K562 (cell line): ENCODE results near the gene TRAIP. TPM values are rescaled to one million over a fixed set of nuclear protein-coding genes. Genes with fewer than 3 reads are reported as not detected.

Experiments used
- DEAF1 ChIP-seq: fragments of 450-650 bp; formaldehyde crosslinking; IDR thresholded peaks from 2 replicates; pipeline ENCODE4 v1.4.0; 2020; ENCODE audit warnings: mild to moderate bottlenecking, moderate library complexity
- DMBX1 ChIP-seq: fragments of 250-450 bp; sonication (Bioruptor Pico); IDR thresholded peaks from 2 replicates; pipeline ENCODE4 v1.8.0; 2022; ENCODE audit warnings: inconsistent platforms, mild to moderate bottlenecking, moderate library complexity, borderline replicate concordance
- HOMEZ ChIP-seq: fragments of 250-450 bp; sonication (Bioruptor Pico); IDR thresholded peaks from 2 replicates; pipeline ENCODE4 v1.4.0; 2020; ENCODE audit warnings: mild to moderate bottlenecking, moderate library complexity
- MTA1 ChIP-seq: fragments of 450-650 bp; IDR thresholded peaks from 2 replicates; pipeline ENCODE4 v1.6.1; 2017; ENCODE audit warnings: borderline replicate concordance
- PHF21A ChIP-seq: fragments of 450-650 bp; IDR thresholded peaks from 2 replicates; pipeline ENCODE4 v1.6.1; 2017; ENCODE audit warnings: low read depth, borderline replicate concordance
- PTBP1 ChIP-seq: fragments of 200-400 bp; formaldehyde crosslinking; IDR thresholded peaks from 2 replicates; pipeline ENCODE4 v1.6.1; 2017; ENCODE audit warnings: low read depth, low read length
- RNF219 ChIP-seq: fragments of 250-450 bp; sonication (Bioruptor Pico); IDR thresholded peaks from 2 replicates; pipeline ENCODE4 v1.5.0; 2022; ENCODE audit warnings: mild to moderate bottlenecking
- SIN3B ChIP-seq: fragments of 450-650 bp; IDR thresholded peaks from 2 replicates; pipeline ENCODE4 v1.6.1; 2017; ENCODE audit warnings: low read depth, mild to moderate bottlenecking, moderate library complexity
- TAF1 ChIP-seq: IDR thresholded peaks from 2 replicates; pipeline ENCODE4 v1.6.1; 2011; ENCODE audit warnings: mild to moderate bottlenecking, low read length, moderate library complexity; ENCODE audit not compliant: insufficient read depth, control insufficient read depth, severe bottlenecking; ENCODE audit errors: extremely low read depth
- TEAD2 ChIP-seq: fragments of 450-650 bp; IDR thresholded peaks from 2 replicates; pipeline ENCODE4 v1.6.1; 2016; ENCODE audit warnings: missing genetic modification characterization, control low read depth, missing compliant biosample characterization
- YY1 ChIP-seq, 3 experiments: IDR thresholded peaks; 2 replicates each; pipeline ENCODE4 v1.6.1; 2011; ENCODE audit warnings: low read length in 2 of 3, mild to moderate bottlenecking in 2 of 3, moderate library complexity in 2 of 3, borderline replicate concordance in 1 of 3, control low read depth in 1 of 3, low read depth in 1 of 3; ENCODE audit not compliant: insufficient read depth in 3 of 3, insufficient replicate concordance in 2 of 3, control insufficient read depth in 1 of 3, insufficient read length in 1 of 3; ENCODE audit errors: extremely low read depth in 1 of 3
- ZKSCAN1 ChIP-seq: fragments of 150-350 bp; IDR thresholded peaks from 2 replicates; pipeline ENCODE4 v1.6.1; 2016; ENCODE audit warnings: low read depth, low read length
- ZNF695 ChIP-seq: fragments of 450-650 bp; formaldehyde crosslinking; IDR thresholded peaks from 2 replicates; pipeline ENCODE4 v1.4.0; 2020; ENCODE audit warnings: mild to moderate bottlenecking, moderate library complexity
- ZNF778 ChIP-seq: fragments of 450-650 bp; formaldehyde crosslinking; IDR thresholded peaks from 2 replicates; pipeline ENCODE4 v1.4.0; 2020; ENCODE audit warnings: mild to moderate bottlenecking, moderate library complexity
- polyA plus RNA-seq, 8 experiments: library from polyadenylated mRNA; depleted of rRNA in 4 of 8; stranded (reverse) in 5 of 8; unstranded in 3 of 8; fragments of >200 nt; fragmentation: Nextera tagmentation in 2 of 8; fragmentation: Illumina TruSeq in 1 of 8; extraction: Ambion mirVana in 2 of 8; extraction: Trizol in 1 of 8; gene quantifications; 2 replicates each; pipeline versions ENCODE4 v1.2.1 to v1.2.3, GENCODE V29; 2011 to 2014; ENCODE audit warnings: inconsistent platforms in 1 of 8, missing spikeins in 1 of 8
- total RNA-seq, 7 experiments: library from RNA; depleted of rRNA in 6 of 7; stranded (reverse); fragments of >200 nt in 6 of 7; fragmentation: Illumina TruSeq in 2 of 7; extraction: Trizol in 2 of 7; gene quantifications; 2 replicates each; pipeline versions ENCODE4 v1.2.1 to v1.2.3, GENCODE V29; 2011 to 2021; ENCODE audit warnings: low replicate concordance in 1 of 7

Gene TRAIP
- total and polyA plus RNA-seq, 9 of the 15 experiments (the other 6 are each of a cell fraction or from before 2014, with no cell fraction given): 14.3 to 38.6 (median 21.2) TPM

DNA sequence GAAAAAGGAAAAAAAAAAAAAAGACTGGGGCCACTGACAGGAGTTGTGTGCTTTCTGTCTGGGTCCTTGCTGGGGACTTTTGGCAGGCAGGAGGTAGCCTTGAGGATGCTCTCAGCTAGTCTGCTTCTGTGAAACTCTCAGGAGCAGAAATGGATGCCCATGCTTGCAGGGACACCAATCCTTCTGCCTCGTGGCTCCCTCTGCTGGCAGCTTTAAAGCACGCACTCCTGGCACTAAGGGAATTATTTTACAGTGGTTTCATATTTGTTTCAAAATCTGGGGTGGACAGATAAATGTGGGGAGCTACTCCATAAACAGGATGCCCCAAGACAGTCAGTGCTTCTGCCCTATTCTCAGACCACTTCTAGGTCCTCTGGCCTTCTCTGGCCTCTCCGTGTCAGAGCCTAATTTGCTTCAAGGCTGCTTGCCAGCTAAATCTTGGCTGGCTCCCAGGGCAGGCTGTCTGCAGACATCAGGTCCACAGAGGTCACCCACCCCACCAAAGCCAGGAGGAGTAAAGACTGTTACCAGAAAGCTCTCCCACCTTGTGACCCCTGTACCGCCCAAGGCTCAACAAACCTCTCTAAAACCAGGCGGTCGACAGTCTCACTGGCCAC is 17.1 kb downstream of the TRAIP start (continued):
- TF ChIP-seq YY1 (IDR thresholded peaks at IDR 0.05; ENCODE audit: borderline replicate concordance in 1 of 3, control insufficient read depth in 1 of 3, extremely low read depth in 1 of 3, insufficient read depth in 3 of 3, insufficient read length in 1 of 3, insufficient replicate concordance in 2 of 3, low read depth in 1 of 3, low read length in 2 of 3) (peak in 2 of 3 experiments; percentile 53 to 60), RNF219 (CRISPR knock-in tag) (no peak), PTBP1 (no peak), DEAF1 (CRISPR knock-in tag) (peak; percentile 78), TAF1 (no peak), SIN3B (no peak), TEAD2 (tag) (no peak), DMBX1 (no peak), PHF21A (no peak), ZKSCAN1 (no peak), MTA1 (no peak), ZNF778 (no peak), HOMEZ (no peak), ZNF695 (no peak)
